Measurements from ENCODE around the gene BLOC1S5. TPM values are rescaled to one million over a fixed set of nuclear protein-coding genes. Genes with fewer than 3 reads are reported as not detected.

Gene BLOC1S5
- total and polyA plus RNA-seq, 4 experiments from 2014 or later: 23.0 to 36.3 (median 26.1) TPM

- H3K27ac ChIP-seq (ENCODE audit: low read depth, low read length): no peak overlapping the region
- H3K4me1 ChIP-seq (ENCODE audit: insufficient read depth, low read length): no peaks in the 10 kb centered on the region
- H3K9me3 ChIP-seq (ENCODE audit: control insufficient read depth in 1 of 2, low read length in 2 of 2): no peaks in the 10 kb centered on the region
- DNase-seq: no peak
- no peak overlapping the region for H3K4me3 ChIP-seq (ENCODE audit: low read length in 2 of 2)
- Mint-ChIP-seq H3K4me3 (no peak overlapping the region), H3K9me3 (peaks cover 0 to 6% (median 0%) of the 10 kb centered on the region in 8 donors), H3K4me1 (no peaks in the 10 kb centered on the region), H3K36me3 (no peaks in the 10 kb centered on the region), H3K27ac (no peak overlapping the region), H3K27me3 (no peaks in the 10 kb centered on the region)
- CTCF ChIA-PET (ENCODE audit: partially characterized antibody): no interaction called here
- no peaks in the 10 kb centered on the region for H3K36me3 ChIP-seq (ENCODE audit: insufficient read depth, low read length)
- POLR2A ChIA-PET (ENCODE audit: partially characterized antibody): no interaction called here
- intact Hi-C loops (cut with micrococcal nuclease): no loop called here
- H3K27me3 ChIP-seq (ENCODE audit: insufficient read depth, low read length): no peaks in the 10 kb centered on the region
These were observed 66.9 kb downstream of the BLOC1S5 start for GRCh38 chr6:7997286-7997685.

DNA sequence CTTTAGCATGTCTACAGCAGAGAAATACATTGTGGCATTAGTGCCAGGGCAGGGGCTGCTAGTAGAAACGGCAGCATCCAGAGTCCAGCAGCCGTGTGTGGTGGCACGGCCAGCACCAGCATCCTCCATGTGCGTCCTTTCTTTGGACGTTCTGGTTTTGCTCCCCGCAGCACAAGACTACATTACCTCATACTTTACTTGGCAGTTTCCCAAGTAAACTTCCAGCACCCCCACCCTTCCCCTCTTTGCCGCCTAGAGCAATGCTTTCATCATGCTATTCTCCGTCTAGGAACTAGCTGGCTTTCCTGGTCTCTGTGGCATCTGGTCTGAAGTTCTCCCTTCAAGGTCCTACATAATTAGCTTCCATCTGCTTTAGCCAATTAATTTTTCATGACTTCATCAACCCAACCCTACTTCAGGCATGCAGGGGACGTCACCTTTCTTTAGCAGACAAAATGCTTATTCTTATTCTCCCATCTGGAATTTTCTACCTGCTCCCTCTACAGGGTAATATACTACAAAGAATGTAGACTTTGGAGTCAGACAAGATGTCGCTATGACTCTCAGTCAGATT lies 67.6 kb downstream of the BLOC1S5 start:
- no peak for DNase-seq
- intact Hi-C loops (cut with micrococcal nuclease): no loop called here
- no peaks in the 10 kb centered on the region for H3K4me1 Mint-ChIP-seq
- H3K9me3 Mint-ChIP-seq: peaks cover 0 to 6% (median 0%) of the 10 kb centered on the region in 8 donors
- CTCF ChIA-PET (ENCODE audit: partially characterized antibody): interaction anchor here (1.0 to 1.4 kb wide), 3 partner anchors 10 to 297 kb away, joined by 3 read pairs; no protein-coding TSS in a partner anchor
- no peak overlapping the region for H3K27ac Mint-ChIP-seq
- POLR2A ChIA-PET (ENCODE audit: partially characterized antibody): no interaction called here
- H3K27me3 Mint-ChIP-seq: no peaks in the 10 kb centered on the region
- Histone ChIP-seq H3K4me3 (ENCODE audit: low read length in 2 of 2) (no peak overlapping the region), H3K27ac (ENCODE audit: low read depth, low read length) (no peak overlapping the region), H3K4me1 (ENCODE audit: insufficient read depth, low read length) (no peaks in the 10 kb centered on the region), H3K36me3 (ENCODE audit: insufficient read depth, low read length) (no peaks in the 10 kb centered on the region), H3K27me3 (ENCODE audit: insufficient read depth, low read length) (no peaks in the 10 kb centered on the region), H3K9me3 (ENCODE audit: control insufficient read depth in 1 of 2, low read length in 2 of 2) (no peaks in the 10 kb centered on the region)
- no peak overlapping the region for H3K4me3 Mint-ChIP-seq
- no peaks in the 10 kb centered on the region for H3K36me3 Mint-ChIP-seq

- H3K27ac Mint-ChIP-seq: no peak overlapping the region
- H3K4me1 Mint-ChIP-seq: no peaks in the 10 kb centered on the region
- H3K27ac ChIP-seq (ENCODE audit: low read depth, low read length): no peak overlapping the region
- H3K4me3 Mint-ChIP-seq: no peak overlapping the region
- no peak for DNase-seq
- H3K27me3 ChIP-seq (ENCODE audit: insufficient read depth, low read length): no peaks in the 10 kb centered on the region
- intact Hi-C loops (cut with micrococcal nuclease): no loop called here
- no peaks in the 10 kb centered on the region for H3K9me3 ChIP-seq (ENCODE audit: control insufficient read depth in 1 of 2, low read length in 2 of 2)
- CTCF ChIA-PET (ENCODE audit: partially characterized antibody): no interaction called here
- no peak overlapping the region for H3K4me3 ChIP-seq (ENCODE audit: low read length in 2 of 2)
- no peaks in the 10 kb centered on the region for H3K4me1 ChIP-seq (ENCODE audit: insufficient read depth, low read length)
- peaks cover 0 to 6% (median 0%) of the 10 kb centered on the region in 8 donors for H3K9me3 Mint-ChIP-seq
- no peaks in the 10 kb centered on the region for H3K36me3 ChIP-seq (ENCODE audit: insufficient read depth, low read length)
- H3K27me3 Mint-ChIP-seq: no peaks in the 10 kb centered on the region
- H3K36me3 Mint-ChIP-seq: no peaks in the 10 kb centered on the region
- POLR2A ChIA-PET (ENCODE audit: partially characterized antibody): no interaction called here
These were observed 70.2 kb downstream of the BLOC1S5 start for GRCh38 chr6:7993952-7994351.

- Mint-ChIP-seq H3K36me3 (peaks cover 0 to under 1% of the 10 kb centered on the region in 2 donors), H3K4me1 (no peaks in the 10 kb centered on the region), H3K9me3 (peaks cover 0 to 6% (median 0%) of the 10 kb centered on the region in 8 donors), H3K27me3 (no peaks in the 10 kb centered on the region), H3K27ac (no peak overlapping the region), H3K4me3 (no peak overlapping the region)
- H3K27ac ChIP-seq (ENCODE audit: low read depth, low read length): no peak overlapping the region
- H3K9me3 ChIP-seq (ENCODE audit: control insufficient read depth in 1 of 2, low read length in 2 of 2): no peaks in the 10 kb centered on the region
- ChIA-PET CTCF (ENCODE audit: partially characterized antibody) (no interaction called here), POLR2A (ENCODE audit: partially characterized antibody) (no interaction called here)
- no peaks in the 10 kb centered on the region for H3K27me3 ChIP-seq (ENCODE audit: insufficient read depth, low read length)
- no peaks in the 10 kb centered on the region for H3K36me3 ChIP-seq (ENCODE audit: insufficient read depth, low read length)
- no peaks in the 10 kb centered on the region for H3K4me1 ChIP-seq (ENCODE audit: insufficient read depth, low read length)
- no peak for DNase-seq
- H3K4me3 ChIP-seq (ENCODE audit: low read length in 2 of 2): no peak overlapping the region
- intact Hi-C loops (cut with micrococcal nuclease): no loop called here
These were observed 70.8 kb downstream of the BLOC1S5 start for GRCh38 chr6:7993399-7993798.

DNA sequence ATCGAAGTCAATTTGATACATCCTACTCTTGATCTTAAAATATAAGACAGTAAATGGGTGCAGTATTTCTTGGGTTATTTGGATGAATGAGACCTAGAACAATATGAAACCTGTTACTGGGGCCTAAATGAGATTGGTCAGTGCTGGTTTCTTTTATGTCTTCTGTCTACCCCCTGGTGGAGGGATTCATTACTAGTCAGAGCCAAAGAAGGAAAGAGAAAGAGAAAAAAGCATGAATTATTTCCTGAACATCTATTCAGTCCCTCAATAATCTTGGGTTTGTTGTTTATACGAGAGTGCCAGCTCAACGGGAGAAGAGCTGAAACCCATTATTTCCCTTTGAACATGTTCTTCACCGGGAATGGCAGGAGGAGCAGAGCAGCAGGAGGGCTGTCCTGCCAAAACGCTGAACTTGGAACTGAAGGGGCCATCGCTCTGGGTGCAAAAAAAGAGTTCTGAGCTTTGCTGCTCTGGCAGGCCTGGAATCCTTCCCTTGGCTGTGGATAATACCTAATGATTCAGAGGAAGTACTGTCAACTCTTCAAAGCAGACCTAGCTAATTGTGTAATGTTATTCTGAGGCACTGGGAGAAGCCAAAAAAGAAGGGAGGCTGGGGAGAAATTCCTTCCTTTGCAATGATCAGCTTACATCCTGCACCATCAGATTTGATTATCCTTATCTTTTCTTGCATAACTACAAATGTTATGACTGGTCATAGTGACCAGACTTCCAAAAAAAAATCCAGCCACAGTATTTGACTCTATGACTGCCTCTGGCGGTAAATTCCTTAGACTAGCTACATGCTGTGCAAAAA lies 72.0 kb downstream of the BLOC1S5 start:
- no peak overlapping the region for H3K27ac Mint-ChIP-seq
- no peaks in the 10 kb centered on the region for H3K9me3 ChIP-seq (ENCODE audit: control insufficient read depth in 1 of 2, low read length in 2 of 2)
- H3K27ac ChIP-seq (ENCODE audit: low read depth, low read length): no peak overlapping the region
- ChIA-PET CTCF (ENCODE audit: partially characterized antibody) (no interaction called here), POLR2A (ENCODE audit: partially characterized antibody) (no interaction called here)
- H3K36me3 Mint-ChIP-seq: peaks cover 0 to 1% of the 10 kb centered on the region in 2 donors
- no peak overlapping the region for H3K4me3 Mint-ChIP-seq
- no peaks in the 10 kb centered on the region for H3K4me1 Mint-ChIP-seq
- no peaks in the 10 kb centered on the region for H3K27me3 Mint-ChIP-seq
- no peaks in the 10 kb centered on the region for H3K4me1 ChIP-seq (ENCODE audit: insufficient read depth, low read length)
- no peak for DNase-seq
- H3K27me3 ChIP-seq (ENCODE audit: insufficient read depth, low read length): no peaks in the 10 kb centered on the region
- H3K36me3 ChIP-seq (ENCODE audit: insufficient read depth, low read length): no peaks in the 10 kb centered on the region
- H3K9me3 Mint-ChIP-seq: peaks cover 0 to 6% (median under 1%) of the 10 kb centered on the region in 8 donors
- intact Hi-C loops (cut with micrococcal nuclease): no loop called here
- H3K4me3 ChIP-seq (ENCODE audit: low read length in 2 of 2): no peak overlapping the region

DNA sequence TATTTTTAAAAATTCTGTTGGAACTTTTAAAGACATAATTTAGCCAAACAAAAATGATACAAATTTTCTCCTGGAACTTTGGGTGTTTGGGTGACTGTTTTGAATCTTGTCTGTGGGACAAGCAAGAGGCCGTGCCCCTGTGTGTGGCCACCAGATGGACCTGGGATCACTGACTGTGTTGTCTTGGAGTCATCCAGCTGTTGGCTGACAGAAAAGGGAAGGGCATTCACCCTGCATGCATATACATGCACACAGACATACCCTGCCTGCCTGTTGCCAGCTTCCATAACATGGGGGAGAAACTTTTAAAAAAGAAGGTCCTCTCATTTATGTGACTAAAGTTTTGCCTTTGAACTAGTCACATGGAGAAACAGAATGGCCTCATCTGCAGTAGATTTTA lies 72.7 kb downstream of the BLOC1S5 start:
- H3K9me3 Mint-ChIP-seq: peaks cover 0 to 7% (median 3%) of the 10 kb centered on the region in 8 donors
- intact Hi-C loops (cut with micrococcal nuclease): no loop called here

DNA sequence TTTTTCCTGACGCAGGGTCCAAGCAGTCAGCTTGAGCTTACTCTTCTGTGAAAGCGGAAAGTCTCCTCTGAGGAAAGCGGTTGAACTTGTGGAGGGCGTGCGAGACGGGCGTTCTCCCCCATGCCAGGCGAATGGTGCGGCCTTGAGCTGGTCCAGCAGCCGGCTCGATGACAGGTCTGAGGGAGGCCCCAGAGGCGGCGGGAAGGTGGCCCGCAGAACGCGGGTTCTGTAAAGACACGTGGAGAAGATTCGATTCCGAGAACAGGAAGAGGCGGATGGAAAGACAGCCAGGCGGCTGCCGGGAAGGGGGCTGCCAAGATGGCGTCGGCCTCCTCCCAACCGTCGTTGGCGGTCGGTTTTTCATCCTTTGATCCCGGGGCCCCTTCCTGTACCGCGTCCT lies 78.0 kb downstream of the BLOC1S5 start:
- CTCF ChIA-PET (ENCODE audit: partially characterized antibody): no interaction called here
- POLR2A ChIA-PET (ENCODE audit: partially characterized antibody): no interaction called here

More for the DNA sequence above, 72.7 kb downstream of the BLOC1S5 start:
- H3K4me3 ChIP-seq (ENCODE audit: low read length in 2 of 2): no peak overlapping the region
- Mint-ChIP-seq H3K27me3 (peaks cover 0 to 2% of the 10 kb centered on the region in 2 donors), H3K4me3 (no peak overlapping the region), H3K4me1 (no peaks in the 10 kb centered on the region), H3K36me3 (peaks cover 0 to 3% of the 10 kb centered on the region in 2 donors), H3K27ac (no peak overlapping the region)
- H3K9me3 ChIP-seq (ENCODE audit: control insufficient read depth in 1 of 2, low read length in 2 of 2): no peaks in the 10 kb centered on the region
- DNase-seq: no peak
- no peaks in the 10 kb centered on the region for H3K4me1 ChIP-seq (ENCODE audit: insufficient read depth, low read length)
- no peaks in the 10 kb centered on the region for H3K36me3 ChIP-seq (ENCODE audit: insufficient read depth, low read length)
- no peak overlapping the region for H3K27ac ChIP-seq (ENCODE audit: low read depth, low read length)
- ChIA-PET POLR2A (ENCODE audit: partially characterized antibody) (no interaction called here), CTCF (ENCODE audit: partially characterized antibody) (no interaction called here)
- no peaks in the 10 kb centered on the region for H3K27me3 ChIP-seq (ENCODE audit: insufficient read depth, low read length)

More for the DNA sequence above, 78.0 kb downstream of the BLOC1S5 start:
- Mint-ChIP-seq H3K27ac (no peak overlapping the region), H3K4me3 (no peak overlapping the region), H3K4me1 (no peaks in the 10 kb centered on the region), H3K36me3 (peaks cover 0 to 3% of the 10 kb centered on the region in 2 donors), H3K27me3 (peaks cover 0 to 2% of the 10 kb centered on the region in 2 donors), H3K9me3 (peaks cover 0 to 11% (median under 1%) of the 10 kb centered on the region in 8 donors)
- no peak overlapping the region for H3K27ac ChIP-seq (ENCODE audit: low read depth, low read length)
- H3K9me3 ChIP-seq (ENCODE audit: control insufficient read depth in 1 of 2, low read length in 2 of 2): no peaks in the 10 kb centered on the region
- peaks cover 5% of the 10 kb centered on the region for H3K27me3 ChIP-seq (ENCODE audit: insufficient read depth, low read length)
- intact Hi-C loops (cut with micrococcal nuclease): no loop called here
- H3K36me3 ChIP-seq (ENCODE audit: insufficient read depth, low read length): no peaks in the 10 kb centered on the region
- H3K4me3 ChIP-seq (ENCODE audit: low read length in 2 of 2): no peak overlapping the region
- H3K4me1 ChIP-seq (ENCODE audit: insufficient read depth, low read length): no peaks in the 10 kb centered on the region
- no peak for DNase-seq

Data from CD4-positive, alpha-beta memory T cell (primary cell).